ENCODE results near the gene PGA4. TPM values are rescaled to one million over a fixed set of nuclear protein-coding genes. Genes with fewer than 3 reads are reported as not detected.
"Not testable (repeated sequence)": the region's sequence is repeated elsewhere in the genome, so short reads cannot be mapped to it uniquely, and the experiment has no call there.

The PGA4 gene
- total RNA-seq, 1 donor from 2014 or later: 0.82 TPM

DNA sequence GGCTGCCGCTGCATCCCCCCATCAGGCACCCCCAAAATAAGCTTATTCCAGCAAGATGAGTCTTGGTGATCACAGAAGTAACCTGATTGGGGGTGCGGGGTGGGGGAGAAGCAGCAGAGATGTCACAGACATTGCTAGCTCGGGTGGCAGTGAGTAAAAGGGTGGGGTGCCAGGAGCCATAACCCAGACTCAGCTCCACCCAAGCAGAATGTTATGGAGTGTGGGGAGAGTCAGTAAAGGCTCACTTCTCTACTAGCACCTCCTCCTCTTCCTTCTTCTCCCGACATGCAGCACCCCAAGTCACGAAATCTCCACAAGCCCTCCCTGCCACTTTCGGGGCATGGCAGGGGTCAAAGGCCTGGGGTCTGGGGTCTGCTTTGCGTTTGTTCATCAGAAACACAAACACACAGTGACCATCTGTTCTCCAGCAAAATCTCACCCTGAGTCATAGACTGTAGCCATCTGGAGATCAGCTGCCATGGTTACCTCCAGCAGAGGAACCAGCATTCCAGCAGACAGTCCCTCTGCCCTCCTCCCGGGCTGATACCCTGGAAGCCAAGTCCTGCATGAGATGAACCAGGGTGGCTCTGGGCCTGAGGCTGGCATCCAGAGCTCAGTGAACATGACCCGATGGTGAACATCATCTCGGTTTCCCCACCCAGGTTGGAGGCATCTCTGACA lies 23.3 kb downstream of the PGA4 start:
- not testable (repeated sequence) for FAIRE-seq; DNase-seq (ENCODE audit: low spot score in 2 of 2)

GRCh38 chr11:61248071-61248470 lies 25.9 kb downstream of the PGA4 start:
- not testable (repeated sequence) for FAIRE-seq; DNase-seq (ENCODE audit: low spot score in 2 of 2)

- FAIRE-seq; DNase-seq (ENCODE audit: low spot score in 2 of 2): not testable (repeated sequence)
These were observed 27.1 kb downstream of the PGA4 start for GRCh38 chr11:61249201-61249600.

- not testable (repeated sequence) for DNase-seq (ENCODE audit: low spot score in 2 of 2); FAIRE-seq
These were observed 28.9 kb downstream of the PGA4 start for GRCh38 chr11:61250796-61251765.

GRCh38 chr11:61252332-61252731 lies 30.2 kb downstream of the PGA4 start:
- not testable (repeated sequence) for FAIRE-seq; DNase-seq (ENCODE audit: low spot score in 2 of 2)

GRCh38 chr11:61254403-61255025 lies 32.4 kb downstream of the PGA4 start:
- FAIRE-seq (no peak), DNase-seq (ENCODE audit: low spot score in 2 of 2) (peak; percentile 48 to 78)

DNA sequence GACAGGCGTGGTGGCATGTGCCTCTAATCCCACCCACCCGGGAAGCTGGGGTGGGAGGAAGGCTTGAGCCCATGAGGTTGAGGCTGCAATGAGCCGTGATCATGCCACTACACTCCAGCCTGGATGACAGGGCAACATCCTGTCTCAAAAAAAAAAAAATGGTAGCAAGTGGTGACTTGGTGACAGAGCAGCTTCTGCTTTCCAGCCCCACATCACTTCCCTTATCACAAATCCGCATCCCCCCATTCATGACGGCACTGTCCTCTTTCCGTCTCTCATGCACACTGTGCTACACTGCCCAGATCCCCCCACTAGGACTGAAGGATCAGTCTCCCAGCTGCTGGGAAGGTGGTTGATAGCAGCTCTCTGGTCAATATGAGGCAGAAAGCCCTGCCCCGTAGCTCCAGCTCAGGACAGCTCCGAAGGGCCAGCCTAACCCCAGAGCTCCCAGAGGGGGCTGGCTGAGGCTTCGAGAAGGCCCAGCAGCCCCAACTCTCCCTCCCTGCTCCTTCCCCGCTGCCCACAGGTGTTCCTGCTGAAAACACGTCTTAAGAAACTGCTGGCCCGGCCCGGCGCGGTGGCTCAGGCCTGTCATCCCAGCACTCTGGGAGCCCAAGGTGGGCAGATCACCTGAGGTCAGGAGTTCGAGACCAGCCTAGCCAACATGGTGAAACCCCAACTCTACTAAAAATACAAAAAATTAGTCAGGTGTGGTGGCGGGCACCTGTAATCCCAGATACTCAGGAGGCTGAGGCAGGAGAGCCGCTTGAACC lies 34.7 kb downstream of the PGA4 start:
- DNase-seq (ENCODE audit: low spot score in 2 of 2) (no peak), FAIRE-seq (no peak)

DNA sequence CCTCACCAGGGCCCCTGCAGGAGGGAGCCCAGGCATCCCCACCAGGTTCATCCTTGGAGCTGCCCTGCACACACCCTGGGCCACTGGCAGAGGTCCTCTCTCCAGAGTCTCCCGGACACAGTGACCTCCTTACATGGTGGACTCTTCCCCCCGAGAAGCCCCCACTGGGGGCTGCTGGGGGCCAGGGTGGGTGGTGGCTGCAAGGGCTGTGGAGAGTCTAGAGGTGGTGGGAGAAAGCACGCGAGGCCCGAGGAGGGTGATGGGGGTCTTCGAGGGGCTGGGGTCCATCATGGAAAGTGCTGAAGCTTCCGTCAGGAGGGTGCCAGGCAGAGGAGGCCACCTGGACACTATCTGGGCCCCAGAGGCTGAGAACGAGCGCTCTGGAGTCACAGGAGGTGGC lies 36.4 kb downstream of the PGA4 start:
- DNase-seq (ENCODE audit: low spot score in 2 of 2) (no peak), FAIRE-seq (no peak)

DNA sequence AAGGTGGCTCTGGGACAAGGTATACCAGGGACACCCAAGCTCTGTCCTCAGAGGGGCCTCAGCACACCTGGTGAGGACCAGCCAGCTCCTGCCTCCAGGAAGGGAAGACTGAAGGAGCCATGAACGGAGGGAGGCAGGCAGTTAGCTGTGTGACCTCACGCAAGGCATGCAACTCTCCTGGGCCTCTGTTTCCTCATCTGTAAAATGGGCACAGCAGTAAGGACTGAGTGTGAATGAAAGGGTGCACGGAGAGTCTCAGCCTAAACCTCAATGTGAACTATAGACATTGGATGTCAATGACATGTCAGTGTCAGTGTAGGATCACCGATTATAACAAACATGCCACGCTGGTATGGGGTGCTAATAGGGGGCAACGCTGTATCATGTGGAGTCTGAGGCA lies 37.2 kb downstream of the PGA4 start:
- no peak for FAIRE-seq
- no peak for DNase-seq (ENCODE audit: low spot score in 2 of 2)

GRCh38 chr11:61264371-61264770 lies 42.2 kb downstream of the PGA4 start:
- DNase-seq (ENCODE audit: low spot score in 2 of 2) (no peak), FAIRE-seq (no peak)

DNA sequence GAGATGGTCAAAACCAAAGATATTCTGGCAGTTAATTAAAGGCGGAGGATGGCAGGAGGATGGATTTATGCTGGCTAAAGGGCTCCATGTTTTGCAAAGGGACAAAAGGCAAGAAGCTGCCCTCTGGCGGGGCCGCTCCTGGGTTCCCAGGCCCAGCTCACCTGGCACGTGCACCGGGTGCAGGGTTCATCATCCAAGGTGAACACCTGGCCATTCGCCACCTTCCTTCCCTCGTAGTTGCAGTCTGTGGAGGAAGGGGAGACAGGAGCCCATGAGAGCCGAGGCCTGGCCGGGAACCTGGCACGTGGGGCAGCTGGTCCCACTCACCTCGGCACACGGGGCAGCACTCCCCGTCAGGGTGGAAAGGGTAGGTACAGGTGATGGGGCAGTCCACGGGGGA lies 42.6 kb downstream of the PGA4 start:
- no peak for DNase-seq (ENCODE audit: low spot score in 2 of 2)
- no peak for FAIRE-seq

- DNase-seq (ENCODE audit: low spot score in 2 of 2): no peak
- no peak for FAIRE-seq
These were observed 43.2 kb downstream of the PGA4 start for GRCh38 chr11:61265357-61265756.

- FAIRE-seq: no peak
- no peak for DNase-seq (ENCODE audit: low spot score in 2 of 2)
These were observed 44.5 kb downstream of the PGA4 start for GRCh38 chr11:61266602-61267001.

- no peak for FAIRE-seq
- DNase-seq (ENCODE audit: low spot score in 2 of 2): no peak
These were observed 45.3 kb downstream of the PGA4 start for GRCh38 chr11:61267437-61267841.

- DNase-seq (ENCODE audit: low spot score in 2 of 2) (no peak), FAIRE-seq (no peak)
These were observed 46.6 kb downstream of the PGA4 start for GRCh38 chr11:61268588-61269250.

- no peak for FAIRE-seq
- DNase-seq (ENCODE audit: low spot score in 2 of 2): no peak
These were observed 48.4 kb downstream of the PGA4 start for GRCh38 chr11:61270354-61271076.

DNA sequence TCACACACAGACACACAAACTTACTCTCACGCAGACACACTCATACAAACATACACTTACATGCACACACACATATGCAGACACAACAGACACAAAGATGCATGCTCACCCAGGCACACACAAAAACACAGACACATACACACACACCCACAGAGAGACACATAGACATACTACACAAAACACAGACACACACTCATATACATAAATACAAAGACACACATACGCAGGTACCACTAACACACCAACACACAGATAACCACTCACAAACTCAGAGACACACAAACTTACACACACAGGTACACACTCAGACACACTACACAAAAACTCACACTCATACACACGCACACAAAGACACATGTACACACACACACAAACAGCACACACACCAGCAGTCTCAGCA lies 50.6 kb downstream of the PGA4 start:
- FAIRE-seq (no peak), DNase-seq (ENCODE audit: low spot score in 2 of 2) (no peak)

DNA sequence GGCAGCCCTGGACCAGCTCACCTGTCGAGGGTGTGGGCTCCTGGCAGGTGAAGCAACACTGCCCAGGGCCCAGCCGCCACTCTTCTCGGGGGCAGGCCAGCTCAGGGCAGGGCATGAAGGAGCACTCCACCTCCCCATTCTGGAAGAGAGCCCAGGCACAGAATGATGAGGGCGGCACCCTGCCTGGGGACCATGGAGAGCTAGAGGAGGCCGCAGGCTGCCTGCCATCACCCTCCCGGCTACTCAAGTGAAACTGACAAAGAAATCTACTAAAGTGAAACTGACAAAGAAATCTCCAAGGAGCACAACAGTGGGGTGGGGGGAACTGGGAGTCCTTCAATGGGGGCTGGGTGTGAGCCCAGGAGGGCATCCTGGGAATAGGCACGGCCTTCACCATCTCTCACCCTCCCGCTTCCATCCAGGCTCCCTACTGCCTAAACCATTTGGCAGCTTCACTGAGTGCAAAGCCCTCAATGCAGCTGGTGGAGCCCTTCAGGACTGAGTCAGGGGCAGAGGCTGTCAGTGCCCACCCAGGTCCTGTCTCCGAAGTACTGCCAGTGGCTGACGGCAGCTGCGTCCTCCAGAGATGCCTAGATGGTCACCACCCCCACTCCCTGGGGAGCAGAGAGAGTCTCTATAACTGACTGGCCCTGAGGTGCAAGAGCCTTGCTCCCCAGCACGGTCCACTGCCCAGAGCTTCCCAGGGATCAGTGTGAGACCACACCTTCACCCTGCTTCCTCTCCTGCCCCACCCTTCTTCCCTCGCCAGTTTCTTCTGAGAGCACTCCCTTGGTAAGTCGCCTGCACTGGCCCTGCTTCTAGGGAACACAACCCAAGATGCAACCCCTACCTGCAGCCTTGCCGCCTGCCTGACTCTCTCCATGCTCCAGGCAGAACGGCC lies 51.3 kb downstream of the PGA4 start:
- DNase-seq (ENCODE audit: low spot score in 2 of 2): peak in 1 of 2 donors; percentile 31

More for the DNA sequence above, 51.3 kb downstream of the PGA4 start:
- FAIRE-seq: no peak
